Muscle layer of colon (tissue), 2 donors: ENCODE data around the gene FILIP1L.

Experiments
- H3K27ac ChIP-seq: one replicate; pipeline ENCODE4 v1.7.0; 2013; ENCODE audit warnings: low read depth, mild to moderate bottlenecking, low read length, moderate library complexity
- H3K27me3 ChIP-seq, 2 donors: one replicate each; pipeline ENCODE4 v1.7.0; 2013; ENCODE audit warnings: low read length in 2 of 2, mild to moderate bottlenecking in 2 of 2; ENCODE audit not compliant: insufficient read depth in 2 of 2, control insufficient read depth in 1 of 2
- H3K36me3 ChIP-seq: one replicate; pipeline ENCODE4 v1.7.0; 2013; ENCODE audit warnings: mild to moderate bottlenecking, low read length; ENCODE audit not compliant: insufficient read depth
- H3K4me1 ChIP-seq: one replicate; pipeline ENCODE4 v1.7.0; 2013; ENCODE audit warnings: mild to moderate bottlenecking, low read length; ENCODE audit not compliant: insufficient read depth
- H3K4me3 ChIP-seq, 2 donors: one replicate each; pipeline ENCODE4 v1.7.0; 2013; ENCODE audit warnings: low read length in 2 of 2, low read depth in 1 of 2, mild to moderate bottlenecking in 1 of 2, moderate library complexity in 1 of 2
- H3K9ac ChIP-seq: one replicate; pipeline ENCODE4 v1.7.0; 2013; ENCODE audit warnings: low read length
- H3K9me3 ChIP-seq: one replicate; pipeline ENCODE4 v1.7.0; 2013; ENCODE audit warnings: mild to moderate bottlenecking, low read length
- donor health status: abdominal sarcoma.
- donor health status: Adenocarcinoma of cecum.

The FILIP1L gene

GRCh38 chr3:100002599-100003350 is 111.5 kb downstream of the FILIP1L start:
- H3K4me1 ChIP-seq = peaks cover 11% of the 10 kb centered on the region
- no peak overlapping the region for H3K4me3 ChIP-seq

GRCh38 chr3:100001526-100002270 is 112.6 kb downstream of the FILIP1L start:
- H3K9ac ChIP-seq = no peak overlapping the region
- H3K4me1 ChIP-seq = peaks cover 11% of the 10 kb centered on the region
- no peak overlapping the region for H3K4me3 ChIP-seq
- no peaks in the 10 kb centered on the region for H3K36me3 ChIP-seq
- no peaks in the 10 kb centered on the region for H3K27me3 ChIP-seq
- H3K27ac ChIP-seq = no peak overlapping the region
- H3K9me3 ChIP-seq = no peaks in the 10 kb centered on the region

More at GRCh38 chr3:100002599-100003350, 111.5 kb downstream of the FILIP1L start:
- Histone ChIP-seq H3K27me3 (no peaks in the 10 kb centered on the region), H3K36me3 (no peaks in the 10 kb centered on the region), H3K9me3 (no peaks in the 10 kb centered on the region), H3K9ac (no peak overlapping the region), H3K27ac (no peak overlapping the region)

- Histone ChIP-seq H3K36me3 (no peaks in the 10 kb centered on the region), H3K27ac (no peak overlapping the region)
Measured at GRCh38 chr3:100001083-100001482, 113.2 kb downstream of the FILIP1L start.

GRCh38 chr3:99999536-99999935 is 114.8 kb downstream of the FILIP1L start:
- no peak overlapping the region for H3K9ac ChIP-seq
- no peaks in the 10 kb centered on the region for H3K9me3 ChIP-seq
- no peaks in the 10 kb centered on the region for H3K36me3 ChIP-seq
- no peak overlapping the region for H3K27ac ChIP-seq
- H3K4me1 ChIP-seq = peaks cover 11% of the 10 kb centered on the region
- H3K27me3 ChIP-seq = no peaks in the 10 kb centered on the region
- no peak overlapping the region for H3K4me3 ChIP-seq

More at GRCh38 chr3:100001083-100001482, 113.2 kb downstream of the FILIP1L start:
- H3K4me3 ChIP-seq = no peak overlapping the region
- no peaks in the 10 kb centered on the region for H3K27me3 ChIP-seq
- H3K9ac ChIP-seq = no peak overlapping the region
- H3K9me3 ChIP-seq = no peaks in the 10 kb centered on the region
- H3K4me1 ChIP-seq = peaks cover 11% of the 10 kb centered on the region

- Histone ChIP-seq H3K36me3 (no peaks in the 10 kb centered on the region), H3K27ac (no peak overlapping the region), H3K4me3 (no peak overlapping the region), H3K9ac (no peak overlapping the region), H3K4me1 (peaks cover under 1% of the 10 kb centered on the region), H3K9me3 (no peaks in the 10 kb centered on the region), H3K27me3 (no peaks in the 10 kb centered on the region)
Measured at GRCh38 chr3:99997293-99997692, 117.0 kb downstream of the FILIP1L start.

- Histone ChIP-seq H3K27ac (no peak overlapping the region), H3K9ac (no peak overlapping the region), H3K9me3 (no peaks in the 10 kb centered on the region), H3K27me3 (no peaks in the 10 kb centered on the region), H3K36me3 (no peaks in the 10 kb centered on the region), H3K4me1 (no peaks in the 10 kb centered on the region), H3K4me3 (no peak overlapping the region)
Measured at GRCh38 chr3:99990179-99990578, 124.1 kb downstream of the FILIP1L start.

GRCh38 chr3:99984668-99985067 is 129.6 kb downstream of the FILIP1L start:
- Histone ChIP-seq H3K27ac (no peak overlapping the region), H3K4me3 (no peak overlapping the region), H3K9me3 (no peaks in the 10 kb centered on the region), H3K9ac (no peak overlapping the region), H3K27me3 (no peaks in the 10 kb centered on the region), H3K36me3 (no peaks in the 10 kb centered on the region), H3K4me1 (no peaks in the 10 kb centered on the region)

- Histone ChIP-seq H3K27me3 (no peaks in the 10 kb centered on the region), H3K27ac (no peak overlapping the region), H3K9ac (no peak overlapping the region), H3K4me1 (no peaks in the 10 kb centered on the region), H3K4me3 (no peak overlapping the region), H3K9me3 (no peaks in the 10 kb centered on the region), H3K36me3 (no peaks in the 10 kb centered on the region)
Measured at GRCh38 chr3:99984139-99984538, 130.2 kb downstream of the FILIP1L start.

- Histone ChIP-seq H3K4me1 (no peaks in the 10 kb centered on the region), H3K27me3 (no peaks in the 10 kb centered on the region)
Measured at GRCh38 chr3:99982650-99983049, 131.7 kb downstream of the FILIP1L start.

GRCh38 chr3:99981138-99981537 is 133.2 kb downstream of the FILIP1L start:
- Histone ChIP-seq H3K9me3 (no peaks in the 10 kb centered on the region), H3K4me3 (no peak overlapping the region), H3K27me3 (no peaks in the 10 kb centered on the region), H3K9ac (no peak overlapping the region), H3K4me1 (no peaks in the 10 kb centered on the region), H3K27ac (no peak overlapping the region), H3K36me3 (no peaks in the 10 kb centered on the region)

More at GRCh38 chr3:99982650-99983049, 131.7 kb downstream of the FILIP1L start:
- no peak overlapping the region for H3K27ac ChIP-seq
- no peak overlapping the region for H3K4me3 ChIP-seq
- no peaks in the 10 kb centered on the region for H3K9me3 ChIP-seq
- no peaks in the 10 kb centered on the region for H3K36me3 ChIP-seq
- H3K9ac ChIP-seq = no peak overlapping the region

GRCh38 chr3:99980606-99981005 is 133.7 kb downstream of the FILIP1L start:
- Histone ChIP-seq H3K9ac (no peak overlapping the region), H3K9me3 (no peaks in the 10 kb centered on the region), H3K27ac (no peak overlapping the region), H3K27me3 (no peaks in the 10 kb centered on the region), H3K36me3 (no peaks in the 10 kb centered on the region), H3K4me3 (no peak overlapping the region), H3K4me1 (no peaks in the 10 kb centered on the region)
